CD4-positive, alpha-beta T cell treated with Interleukin-15 for 1 hour (primary cell): ENCODE data around the gene EFHD2.

Experiments used
- DNase-seq: peaks from one replicate; pipeline ENCODE4 v3.0.0-alpha.2; 2020

EFHD2 gene

DNA sequence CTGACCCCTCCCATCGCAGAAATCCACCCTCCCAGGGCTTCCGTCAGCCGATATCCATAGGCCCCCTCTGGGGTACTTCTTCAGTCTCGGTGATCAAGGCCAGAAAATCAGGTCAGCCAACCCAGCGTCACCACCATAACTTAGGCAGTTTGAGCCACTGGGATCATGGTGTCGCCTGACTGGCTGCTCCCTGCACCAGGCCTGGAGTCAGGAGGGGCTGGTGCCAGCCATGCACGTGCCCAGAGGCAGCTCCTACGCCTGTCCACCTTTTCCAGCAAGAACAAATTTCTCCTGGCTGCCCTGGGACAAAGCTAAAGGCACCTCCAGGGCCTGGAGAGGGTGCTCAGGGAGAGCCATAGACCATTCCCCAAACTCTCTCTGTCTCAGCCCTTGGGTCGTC lies 23.8 kb downstream of the EFHD2 start:
- peak; percentile 24 for DNase-seq

DNA sequence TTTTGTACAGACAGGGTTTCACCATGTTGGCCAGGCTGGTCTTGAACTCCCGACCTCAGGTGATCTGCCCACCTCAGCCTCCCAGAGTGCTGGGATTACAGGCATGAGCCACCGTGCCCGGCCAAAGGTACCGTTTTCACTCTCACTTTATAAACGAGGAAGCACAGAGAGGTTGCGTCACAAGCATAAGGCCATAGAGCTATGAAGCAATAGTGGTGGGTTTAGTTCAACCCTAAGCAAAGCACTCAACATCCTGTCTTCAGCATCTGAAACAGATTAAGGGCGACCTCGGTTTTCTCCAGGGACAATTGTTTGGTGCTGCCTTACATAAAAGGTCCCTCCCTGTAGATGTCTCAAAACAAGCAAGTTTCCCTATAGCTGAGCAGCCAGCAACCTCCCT lies 25.1 kb downstream of the EFHD2 start:
- DNase-seq, result peak; percentile 45

DNA sequence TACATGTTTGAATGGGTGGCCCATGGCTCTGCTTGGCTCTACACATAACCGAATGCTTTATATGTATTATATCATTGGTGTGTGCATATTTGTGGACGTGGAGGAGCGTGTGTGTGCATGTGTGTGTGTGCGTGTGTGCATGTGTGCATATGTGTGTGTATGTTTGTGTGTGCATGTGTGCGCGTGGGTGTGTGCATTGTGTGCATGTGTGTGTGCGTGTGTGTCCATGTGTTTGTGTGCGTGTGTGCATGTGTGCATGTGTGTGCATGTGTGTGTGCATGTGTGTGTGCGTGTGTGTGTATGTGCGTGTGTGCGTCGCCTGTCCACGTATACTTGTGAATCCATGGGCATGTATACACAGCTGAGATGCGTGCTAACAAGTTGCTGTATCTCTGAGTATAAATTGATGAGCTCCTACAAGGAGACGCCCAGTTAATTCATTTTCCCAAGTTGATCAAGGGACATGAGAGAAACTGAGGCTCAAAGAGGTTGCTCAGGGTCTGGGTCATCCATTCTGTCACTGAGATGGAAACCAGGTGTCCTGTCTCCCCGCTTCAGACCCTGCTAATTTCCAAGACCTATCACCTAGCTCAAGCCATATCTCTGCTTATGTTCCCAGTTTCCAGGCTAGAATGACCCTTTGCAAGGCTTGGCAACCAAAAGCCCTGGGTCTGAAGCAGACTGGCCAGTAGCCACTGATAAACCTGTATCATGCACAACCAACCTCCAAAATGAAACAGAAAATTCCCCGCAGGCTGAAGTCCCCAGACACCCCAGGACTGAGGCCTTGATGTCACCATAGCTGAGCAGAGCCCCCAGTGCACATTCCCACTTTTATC lies 25.8 kb downstream of the EFHD2 start:
- peak; percentile 23 for DNase-seq

DNA sequence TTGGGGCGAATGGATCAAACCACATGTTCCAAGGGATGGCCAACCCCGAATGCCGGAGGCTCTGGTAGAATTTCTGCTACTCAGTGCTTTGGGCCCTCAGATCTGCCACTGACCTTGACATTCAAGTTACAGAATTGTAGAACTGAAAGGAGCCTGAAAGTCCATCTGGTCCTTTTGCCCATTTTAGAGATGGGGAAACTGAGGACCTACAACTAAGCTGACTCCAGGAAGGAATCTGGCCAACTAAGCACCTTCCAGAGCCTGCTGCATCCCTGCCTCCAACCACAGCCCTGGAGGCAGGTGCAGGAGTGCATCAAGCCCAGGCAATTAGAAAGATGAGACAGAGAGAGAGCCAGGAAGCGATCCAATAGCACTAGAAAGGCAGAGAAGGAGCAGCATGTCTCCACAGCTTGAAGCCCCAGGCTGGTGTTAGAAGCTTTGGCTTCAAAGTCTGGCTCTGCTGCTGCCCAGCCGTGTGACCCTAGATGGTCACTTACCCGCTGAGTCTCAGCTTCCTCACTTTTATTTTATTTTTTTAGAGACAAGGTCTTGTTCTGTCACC lies 27.3 kb downstream of the EFHD2 start:
- no peak for DNase-seq

DNA sequence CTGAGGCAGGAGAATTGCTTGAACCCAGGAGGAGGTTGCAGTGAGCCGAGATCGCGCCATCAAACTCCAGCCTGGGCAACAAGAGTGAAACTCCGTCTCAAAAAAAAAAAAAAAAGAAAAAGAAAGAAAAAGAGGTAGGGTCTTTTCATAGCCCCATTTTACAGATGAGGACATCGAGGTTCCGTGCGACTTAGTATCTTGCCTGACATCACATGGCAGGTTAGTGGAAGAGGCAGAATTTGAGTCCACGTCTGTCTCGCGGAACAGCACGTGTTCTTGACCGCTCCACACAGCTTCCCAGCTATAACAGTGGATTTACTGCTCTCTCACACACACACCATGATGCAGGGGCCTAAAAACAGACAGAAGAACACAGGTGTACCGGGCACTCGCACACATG lies 29.6 kb downstream of the EFHD2 start:
- no peak for DNase-seq

DNA sequence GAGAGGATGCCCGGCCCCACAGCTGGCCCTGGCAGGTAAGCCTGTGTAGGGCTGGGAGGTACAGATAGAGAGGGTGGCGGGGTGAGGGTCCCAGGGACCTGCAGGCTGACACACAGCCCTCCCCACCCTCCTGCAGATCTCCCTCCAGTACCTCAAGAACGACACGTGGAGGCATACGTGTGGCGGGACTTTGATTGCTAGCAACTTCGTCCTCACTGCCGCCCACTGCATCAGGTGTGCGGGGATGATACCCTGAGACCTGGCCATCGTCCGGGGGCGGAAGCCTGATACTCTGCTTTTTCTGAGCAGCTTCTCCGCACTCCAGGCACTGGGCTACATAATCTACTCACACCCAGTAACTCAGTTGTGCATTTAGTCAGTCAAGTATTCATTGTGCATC lies 30.7 kb downstream of the EFHD2 start:
- DNase-seq, result no peak

DNA sequence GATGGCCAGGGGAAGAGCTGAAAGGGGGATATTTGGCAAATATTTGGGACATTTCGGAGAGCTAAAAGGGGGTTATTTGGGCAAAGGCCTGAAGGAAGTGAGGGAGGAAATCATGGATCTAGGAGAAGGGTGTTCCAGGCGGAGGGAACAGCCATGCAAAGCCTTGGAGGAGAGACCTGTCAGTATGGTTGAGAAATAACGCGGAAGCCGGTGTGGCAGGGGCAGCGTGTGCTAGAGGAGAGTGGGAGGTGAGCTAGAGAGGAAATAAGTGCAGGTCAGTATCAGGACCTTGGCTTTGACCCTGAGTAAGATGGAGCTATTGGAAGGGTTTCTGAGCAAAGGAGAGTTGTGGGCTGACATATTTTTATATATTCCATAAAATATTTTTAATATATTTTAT lies 31.6 kb downstream of the EFHD2 start:
- DNase-seq, result no peak

DNA sequence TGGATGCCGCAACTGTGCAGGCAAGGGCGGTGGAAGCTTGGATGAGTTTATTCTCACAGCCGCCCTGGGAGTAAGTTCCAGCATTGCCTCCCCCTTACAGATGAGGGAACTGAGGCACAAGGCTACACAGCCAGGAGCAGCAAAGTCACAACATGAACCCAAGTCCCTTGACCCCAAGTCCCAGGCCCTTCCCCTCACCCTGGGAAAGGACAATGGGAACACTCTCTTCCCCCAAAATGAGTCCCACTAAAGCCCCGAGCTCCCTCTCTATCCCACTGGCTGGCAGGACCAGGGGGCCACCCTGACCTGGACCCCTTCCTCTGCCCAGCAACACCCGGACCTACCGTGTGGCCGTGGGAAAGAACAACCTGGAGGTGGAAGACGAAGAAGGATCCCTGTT lies 32.4 kb downstream of the EFHD2 start:
- DNase-seq, result no peak

DNA sequence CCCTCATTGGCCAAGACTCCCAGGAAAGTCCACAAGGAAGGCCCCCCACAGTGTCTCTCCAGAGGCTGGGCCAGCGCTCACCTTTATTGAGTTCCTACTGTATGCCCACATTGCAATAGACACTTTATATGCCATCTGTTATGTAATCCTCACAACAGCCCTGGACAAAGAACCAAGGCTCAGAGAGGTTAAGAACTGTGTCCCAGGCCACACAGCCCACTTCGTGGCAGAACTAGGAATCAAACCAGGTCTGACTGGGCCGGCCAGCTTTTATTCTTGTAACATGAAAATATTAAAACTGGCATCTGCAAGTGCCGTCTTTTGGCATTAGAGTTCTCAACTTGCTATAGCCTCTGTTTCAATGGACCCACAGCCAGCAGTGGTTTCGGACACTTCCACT lies 33.1 kb downstream of the EFHD2 start:
- no peak for DNase-seq

DNA sequence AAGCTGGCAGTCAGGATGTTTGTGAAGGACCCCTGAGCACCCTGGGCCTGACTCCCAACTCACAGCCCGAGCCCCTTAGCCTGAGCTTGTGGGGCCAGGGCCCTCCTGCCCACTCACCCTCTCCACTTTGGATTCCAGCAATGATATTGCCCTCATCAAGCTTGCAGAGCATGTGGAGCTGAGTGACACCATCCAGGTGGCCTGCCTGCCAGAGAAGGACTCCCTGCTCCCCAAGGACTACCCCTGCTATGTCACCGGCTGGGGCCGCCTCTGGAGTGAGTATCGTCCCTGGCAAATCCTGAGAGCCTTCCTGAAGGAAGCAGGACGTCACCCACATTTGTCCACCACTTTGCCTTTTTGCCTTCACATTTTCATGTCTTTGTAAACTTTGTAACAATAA lies 33.6 kb downstream of the EFHD2 start:
- DNase-seq, result no peak

DNA sequence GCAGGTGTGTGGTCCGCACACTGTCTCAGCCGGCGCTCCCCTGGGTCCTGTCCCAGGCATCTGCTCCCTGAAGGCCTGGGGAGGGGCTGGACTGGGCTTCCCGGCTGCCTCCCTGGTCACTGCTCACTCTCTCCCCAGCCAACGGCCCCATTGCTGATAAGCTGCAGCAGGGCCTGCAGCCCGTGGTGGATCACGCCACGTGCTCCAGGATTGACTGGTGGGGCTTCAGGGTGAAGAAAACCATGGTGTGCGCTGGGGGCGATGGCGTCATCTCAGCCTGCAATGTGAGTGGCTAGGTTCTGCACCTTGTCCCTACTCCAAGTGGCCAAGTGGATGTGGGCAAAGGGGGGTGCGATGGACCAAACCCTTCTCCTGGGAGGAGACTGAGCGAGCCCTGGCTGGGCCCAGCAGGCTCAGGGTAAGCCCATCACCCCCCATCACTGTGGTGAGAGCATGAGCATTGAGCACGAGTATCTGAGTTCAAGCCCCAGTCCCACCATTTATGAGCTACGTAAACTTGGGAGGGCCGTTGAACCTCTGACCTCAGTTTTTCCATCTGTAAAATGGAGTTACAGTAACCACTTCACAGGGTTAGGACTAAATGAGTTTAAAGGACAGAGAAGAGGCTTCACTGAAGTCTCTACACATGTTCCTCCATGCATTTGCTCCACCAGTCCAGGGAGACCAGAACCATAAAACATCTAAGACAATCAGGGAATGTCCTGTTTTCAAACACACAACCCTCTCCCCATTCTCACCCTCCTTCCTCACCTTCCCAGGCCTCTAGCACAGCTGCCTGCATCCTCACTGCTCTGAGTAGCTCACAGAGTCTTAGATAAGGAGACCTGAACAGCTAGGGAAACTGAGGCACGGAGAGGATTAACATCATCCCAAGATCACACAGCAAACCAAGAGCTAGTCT lies 35.0 kb downstream of the EFHD2 start:
- no peak for DNase-seq

DNA sequence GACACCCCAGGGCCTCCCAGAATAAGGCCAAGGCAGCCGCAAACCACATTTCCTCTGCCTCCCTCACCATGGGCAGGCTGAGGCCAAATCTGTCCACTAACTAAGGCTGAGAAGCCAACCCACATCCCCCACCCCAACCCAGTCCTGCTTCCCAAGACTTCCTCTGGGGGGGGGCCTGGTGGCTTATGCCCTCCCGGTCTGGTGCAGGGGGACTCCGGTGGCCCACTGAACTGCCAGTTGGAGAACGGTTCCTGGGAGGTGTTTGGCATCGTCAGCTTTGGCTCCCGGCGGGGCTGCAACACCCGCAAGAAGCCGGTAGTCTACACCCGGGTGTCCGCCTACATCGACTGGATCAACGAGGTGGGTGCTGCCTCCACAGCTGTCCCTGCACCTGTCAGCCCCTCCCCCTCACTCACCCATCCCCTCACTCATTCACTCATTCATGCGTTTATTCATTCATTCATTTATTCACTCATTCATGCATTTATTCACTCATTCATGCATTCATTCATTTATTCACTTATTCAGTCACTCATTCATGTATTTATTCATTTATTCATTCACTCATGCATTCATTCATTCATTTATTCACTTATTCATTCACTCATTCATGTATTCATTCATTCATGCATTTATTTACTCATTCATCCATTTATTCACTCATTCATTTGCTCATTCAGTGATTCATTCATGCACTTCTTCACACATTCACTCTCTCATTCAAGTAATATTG lies 35.9 kb downstream of the EFHD2 start:
- DNase-seq, result no peak

DNA sequence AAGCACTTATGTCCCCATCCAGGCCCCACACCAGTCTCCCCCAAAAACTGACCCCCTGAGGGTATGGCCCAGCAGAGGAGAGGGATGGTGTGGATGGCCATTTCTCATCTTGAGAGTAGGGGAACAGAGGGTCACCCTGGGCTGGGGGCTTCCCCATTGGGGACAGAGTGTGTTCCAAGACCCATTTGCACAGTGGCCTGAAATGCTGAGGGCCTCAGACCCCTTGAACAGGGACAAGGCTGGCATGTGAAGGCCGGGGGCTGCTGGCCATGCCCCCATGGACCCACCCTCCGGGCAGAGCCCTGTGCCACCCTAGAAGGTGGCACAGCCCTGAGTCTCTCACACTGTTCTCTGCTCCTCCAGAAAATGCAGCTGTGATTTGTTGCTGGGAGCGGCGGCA lies 36.5 kb downstream of the EFHD2 start:
- DNase-seq, result no peak

DNA sequence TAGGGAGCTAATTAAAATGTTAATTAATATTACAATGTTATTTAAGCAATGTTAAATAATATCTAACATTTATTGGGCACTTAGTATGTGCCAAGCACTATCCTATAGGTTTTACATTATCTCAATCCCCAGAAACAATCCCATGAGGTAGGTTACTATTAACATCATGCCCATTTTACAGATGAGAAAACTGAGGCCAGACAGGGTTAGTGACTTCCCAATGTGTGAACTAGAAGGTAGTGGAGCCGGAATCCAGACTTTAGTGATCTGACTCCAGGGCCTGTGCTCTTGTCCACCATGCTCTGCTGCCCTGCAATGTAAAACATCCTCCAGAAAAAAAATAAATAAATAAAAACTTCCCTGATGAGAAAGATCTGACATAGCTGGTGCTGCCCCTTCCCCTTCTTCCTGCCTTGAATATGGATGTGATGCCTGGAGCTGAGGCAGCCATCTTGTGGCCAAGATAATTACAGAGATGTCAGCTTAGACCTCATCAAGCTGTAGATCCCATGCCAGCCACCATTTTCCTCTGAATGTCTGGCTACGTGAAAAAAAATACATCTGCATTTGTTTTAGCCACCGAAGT lies 39.3 kb downstream of the EFHD2 start:
- no peak for DNase-seq

DNA sequence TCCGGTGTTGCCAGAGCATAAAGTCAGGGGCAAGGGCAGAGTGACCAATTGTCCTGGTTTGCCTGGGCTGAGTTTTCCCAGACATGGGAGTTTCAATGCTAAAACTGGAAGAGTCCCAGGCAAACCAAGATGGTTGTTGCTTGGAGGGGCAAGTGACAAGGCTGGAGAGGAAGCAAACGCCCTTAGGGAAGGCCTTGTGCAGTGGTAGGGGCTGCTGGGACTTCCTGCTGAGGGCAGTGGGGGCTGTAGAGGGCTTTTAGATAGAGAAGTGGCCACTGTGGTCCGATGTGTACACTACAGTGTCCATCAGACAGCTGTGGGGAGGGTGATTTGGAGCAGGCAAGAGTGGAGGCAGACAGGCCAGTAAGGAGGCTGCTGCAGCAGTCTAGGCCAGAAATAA lies 39.9 kb downstream of the EFHD2 start:
- no peak for DNase-seq

DNA sequence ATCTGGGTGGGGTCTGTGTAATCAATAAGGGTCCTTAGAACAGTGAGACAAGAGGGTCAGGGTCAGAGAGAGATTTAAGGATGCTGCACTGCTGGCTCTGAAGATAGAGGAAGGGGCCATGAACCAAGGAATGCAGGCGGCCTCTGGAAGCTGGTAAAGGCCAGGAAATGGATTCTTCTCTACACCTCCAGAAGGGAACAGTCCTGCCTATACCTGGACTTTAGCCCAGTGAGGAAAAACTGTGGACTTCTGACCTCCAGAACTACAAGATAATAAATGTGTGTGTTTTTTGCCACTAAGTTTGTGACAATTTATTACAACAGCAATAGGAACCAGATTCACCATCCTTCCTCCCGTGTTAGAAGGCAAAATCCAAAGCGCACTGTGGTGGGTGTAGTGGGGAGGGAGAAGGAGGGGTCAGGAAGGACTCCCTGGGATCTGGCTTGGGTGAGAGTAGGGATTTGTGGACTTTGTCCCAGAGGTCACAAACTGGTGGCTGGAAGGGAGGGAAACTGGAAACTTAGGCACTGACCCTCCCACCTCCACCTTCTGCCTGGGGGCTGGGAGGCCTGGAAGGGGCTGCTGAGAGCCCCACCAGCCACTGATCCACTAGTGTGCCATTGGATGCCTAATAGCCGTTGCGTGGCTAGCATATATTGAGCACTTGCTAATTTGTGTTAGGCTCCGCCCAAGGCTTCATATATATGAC lies 41.5 kb downstream of the EFHD2 start:
- DNase-seq, result no peak

DNA sequence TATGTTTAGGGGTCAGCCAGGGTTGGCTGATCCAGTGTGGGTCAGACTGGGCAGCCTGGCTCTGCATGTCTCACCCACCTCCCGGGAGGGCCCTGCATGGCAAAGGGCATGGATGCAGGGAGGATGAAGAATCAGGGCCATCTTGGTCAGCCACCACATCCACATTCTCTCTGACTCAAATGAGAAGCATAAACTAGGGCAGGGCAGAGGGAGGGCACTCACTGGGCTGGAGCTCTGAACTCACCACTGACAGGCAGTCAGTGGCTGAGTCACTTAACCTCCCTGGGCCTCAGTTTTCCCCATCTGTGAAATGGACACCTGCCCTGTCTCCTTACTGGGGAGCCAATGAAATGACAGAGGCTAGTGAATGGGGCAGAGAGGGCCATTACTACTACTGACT lies 42.5 kb downstream of the EFHD2 start:
- DNase-seq, result no peak

DNA sequence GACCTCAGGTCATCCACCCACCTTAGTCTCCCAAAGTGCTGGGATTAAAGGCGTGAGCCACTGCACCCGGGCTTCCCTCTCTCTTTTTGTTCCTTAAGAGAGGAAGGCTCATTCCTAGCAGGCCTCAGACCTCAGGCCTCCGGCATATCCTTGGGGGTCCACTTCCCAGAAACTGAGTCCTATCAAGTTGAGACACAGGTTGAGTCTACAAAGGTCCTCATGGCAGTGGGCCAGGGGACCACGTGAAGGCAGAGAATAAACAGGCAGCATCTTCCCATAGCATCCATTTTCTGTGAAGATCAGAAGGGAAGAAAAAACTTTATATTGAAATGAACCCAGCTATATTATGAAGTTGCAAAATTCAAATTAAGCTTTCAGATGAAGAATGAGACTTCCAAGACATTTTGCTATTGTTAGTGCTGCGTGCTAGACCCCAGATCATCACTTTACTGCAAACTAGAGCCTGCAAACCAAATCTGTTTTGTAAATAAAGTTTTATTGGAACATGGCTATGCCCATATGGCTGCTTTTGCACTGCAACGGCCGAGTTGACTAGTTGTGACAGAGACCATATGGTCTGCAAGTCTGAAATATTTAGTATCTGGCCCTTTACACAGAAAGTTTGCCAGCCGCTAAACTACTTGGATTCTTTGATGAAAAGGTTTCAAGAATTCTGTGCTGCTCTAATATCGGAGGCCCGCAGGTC lies 43.3 kb downstream of the EFHD2 start:
- DNase-seq, result no peak

DNA sequence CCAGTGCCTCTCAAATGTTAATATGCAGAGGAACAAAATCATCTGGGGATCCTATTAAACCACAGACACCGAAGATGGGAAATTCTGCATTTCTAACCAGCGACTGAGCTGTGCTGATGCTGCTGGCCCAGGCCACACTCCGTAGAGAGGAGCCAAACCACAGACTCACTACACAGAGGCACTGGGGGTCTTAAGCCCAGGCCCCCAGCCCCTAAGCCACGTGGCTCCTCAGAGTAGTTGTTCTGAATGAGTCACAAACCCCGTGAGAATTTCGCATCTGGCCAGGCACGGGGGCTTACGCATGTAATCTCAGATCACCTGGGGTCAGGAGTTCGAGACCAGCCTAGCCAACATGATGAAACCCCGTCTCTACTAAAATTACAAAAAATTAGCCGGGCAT lies 44.0 kb downstream of the EFHD2 start:
- no peak for DNase-seq

DNA sequence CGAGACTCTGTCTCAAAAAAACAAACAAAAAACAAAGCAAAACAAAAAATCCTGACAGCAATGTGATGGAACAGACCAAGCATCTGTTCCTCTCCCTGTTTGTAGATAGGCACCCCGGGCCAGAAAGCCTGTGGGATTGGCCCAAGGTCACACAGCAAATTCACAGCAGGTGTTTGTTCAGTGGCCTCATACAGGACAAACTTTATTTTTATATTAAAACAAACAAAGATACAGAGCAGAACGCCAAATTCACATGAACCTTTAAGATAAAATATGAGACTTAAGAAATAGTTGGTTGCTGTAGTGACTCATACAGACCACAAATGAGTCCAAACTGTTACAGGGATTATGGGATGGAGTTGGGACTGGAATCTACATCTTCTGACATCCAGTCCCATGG lies 44.6 kb downstream of the EFHD2 start:
- DNase-seq, result no peak

DNA sequence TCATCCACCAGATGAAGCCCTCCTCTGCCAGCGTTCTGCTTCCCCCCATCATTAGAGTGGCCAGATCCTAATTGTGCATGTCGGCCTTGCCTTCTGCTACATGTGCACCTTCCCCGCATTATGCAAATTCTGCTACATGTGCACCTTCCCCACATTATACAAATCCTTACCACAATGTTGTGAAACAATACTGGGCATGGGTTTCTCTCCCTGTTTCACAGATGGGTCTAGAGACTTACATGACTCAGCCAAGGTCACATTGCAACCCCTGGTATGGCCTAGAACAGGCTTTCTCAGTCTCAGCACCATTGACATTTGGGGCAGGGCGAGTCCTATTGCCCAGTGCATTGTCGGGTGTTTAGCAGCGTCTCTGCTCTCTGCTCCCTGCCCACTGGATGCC lies 45.8 kb downstream of the EFHD2 start:
- DNase-seq, result no peak
